Activated CD8-positive, alpha-beta memory T cell treated with anti-CD3 and anti-CD28 coated beads, Interleukin-2, amount 50 U/mL, for 24 hours (primary cell): Measurements from ENCODE around the gene HSPA14.
"Not testable (repeated sequence)": the region's sequence is repeated elsewhere in the genome, so short reads cannot be mapped to it uniquely, and the experiment has no call there.

Experiments used
- DNase-seq: peaks from one replicate; pipeline ENCODE4 v3.0.0-alpha.2; 2020; ENCODE audit errors: extremely low read depth

The HSPA14 gene

GRCh38 chr10:14880229-14880628, 42.1 kb downstream of the HSPA14 start:
- DNase-seq: no peak

- DNase-seq: no peak
Measured at GRCh38 chr10:14884082-14884481, 46.0 kb downstream of the HSPA14 start.

GRCh38 chr10:14889318-14889717, 51.2 kb downstream of the HSPA14 start:
- no peak for DNase-seq

- DNase-seq: no peak
Measured at GRCh38 chr10:14891151-14891550, 53.0 kb downstream of the HSPA14 start.

- DNase-seq: no peak
Measured at GRCh38 chr10:14904316-14904732, 66.2 kb downstream of the HSPA14 start.

GRCh38 chr10:14904864-14905263, 66.8 kb downstream of the HSPA14 start:
- no peak for DNase-seq

GRCh38 chr10:14905890-14906289, 67.8 kb downstream of the HSPA14 start:
- DNase-seq: no peak

GRCh38 chr10:14906765-14907164, 68.7 kb downstream of the HSPA14 start:
- DNase-seq: no peak

- DNase-seq: not testable (repeated sequence)
Measured at GRCh38 chr10:14907591-14907990, 69.5 kb downstream of the HSPA14 start.

- DNase-seq: no peak
Measured at GRCh38 chr10:14909101-14909500, 71.0 kb downstream of the HSPA14 start.

- DNase-seq: no peak
Measured at GRCh38 chr10:14910953-14911352, 72.8 kb downstream of the HSPA14 start.

- DNase-seq: no peak
Measured at GRCh38 chr10:14911801-14912200, 73.7 kb downstream of the HSPA14 start.

- DNase-seq: no peak
Measured at GRCh38 chr10:14916600-14916999, 78.5 kb downstream of the HSPA14 start.

GRCh38 chr10:14917827-14918226, 79.7 kb downstream of the HSPA14 start:
- no peak for DNase-seq

- DNase-seq: no peak
Measured at GRCh38 chr10:14918964-14919363, 80.9 kb downstream of the HSPA14 start.
